HG02884 (cell line): ENCODE measurements around the gene ERC2.

Experiments
- ATAC-seq: cut with Tn5 transposase; IDR thresholded peaks from one replicate; pipeline ENCODE4 v1.9.1; 2021; ENCODE audit warnings: mild to moderate bottlenecking, moderate library complexity; ENCODE audit not compliant: unreplicated experiment

The ERC2 gene

GRCh38 chr3:55554634-55555425 is 913.4 kb downstream of the ERC2 start:
- no peak for ATAC-seq

DNA sequence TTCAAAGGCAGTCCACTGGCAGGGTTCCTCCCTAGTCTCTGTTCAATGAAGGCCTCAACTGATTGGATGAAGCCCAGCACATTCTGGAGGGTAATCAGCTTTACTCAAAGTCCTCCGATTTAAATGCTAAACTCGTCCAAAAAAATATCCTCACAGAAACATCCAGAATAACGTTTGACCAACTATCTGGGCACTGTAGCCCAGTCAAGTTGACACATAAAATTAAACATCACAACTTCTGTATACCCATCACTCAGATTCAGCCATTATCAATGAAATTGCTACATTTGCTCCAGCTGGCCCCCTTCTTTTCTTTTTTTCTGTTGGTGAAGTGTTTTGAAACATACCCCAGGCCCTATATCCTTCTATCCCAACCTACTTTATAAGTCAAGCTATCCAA is 916.6 kb downstream of the ERC2 start:
- ATAC-seq, result no peak

- no peak for ATAC-seq
These were observed 919.1 kb downstream of the ERC2 start for GRCh38 chr3:55549177-55549576.

GRCh38 chr3:55546866-55547669 is 921.2 kb downstream of the ERC2 start:
- no peak for ATAC-seq

- ATAC-seq, result no peak
These were observed 922.3 kb downstream of the ERC2 start for GRCh38 chr3:55545995-55546394.

- ATAC-seq, result no peak
These were observed 924.0 kb downstream of the ERC2 start for GRCh38 chr3:55544219-55544618.

- no peak for ATAC-seq
These were observed 925.1 kb downstream of the ERC2 start for GRCh38 chr3:55543181-55543614.

- no peak for ATAC-seq
These were observed 926.8 kb downstream of the ERC2 start for GRCh38 chr3:55541456-55541855.

DNA sequence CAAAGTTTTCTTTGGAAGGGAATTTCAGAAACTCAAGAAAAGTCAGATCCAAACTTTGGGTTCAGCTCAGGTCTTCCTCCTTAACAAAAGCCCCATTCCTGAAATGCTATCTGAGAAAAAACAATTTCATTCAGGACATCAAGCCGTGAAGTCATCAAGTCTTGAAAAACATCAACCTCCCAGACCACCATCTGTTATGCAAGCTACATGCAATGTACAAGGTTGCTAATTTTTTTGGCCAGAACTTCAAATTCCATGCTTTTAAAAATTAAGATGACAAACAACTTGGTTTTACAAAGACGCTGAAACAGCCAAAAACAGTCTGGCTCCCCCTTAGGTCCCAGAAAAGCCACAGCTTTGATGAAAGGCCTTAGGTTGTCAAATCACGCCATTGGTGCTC is 927.3 kb downstream of the ERC2 start:
- ATAC-seq, result no peak

- no peak for ATAC-seq
These were observed 927.7 kb downstream of the ERC2 start for GRCh38 chr3:55540579-55540978.

GRCh38 chr3:55538158-55538557 is 930.1 kb downstream of the ERC2 start:
- no peak for ATAC-seq

- ATAC-seq, result no peak
These were observed 930.7 kb downstream of the ERC2 start for GRCh38 chr3:55537563-55537962.

GRCh38 chr3:55537129-55537528 is 931.1 kb downstream of the ERC2 start:
- no peak for ATAC-seq

GRCh38 chr3:55534876-55535275 is 933.4 kb downstream of the ERC2 start:
- no peak for ATAC-seq

DNA sequence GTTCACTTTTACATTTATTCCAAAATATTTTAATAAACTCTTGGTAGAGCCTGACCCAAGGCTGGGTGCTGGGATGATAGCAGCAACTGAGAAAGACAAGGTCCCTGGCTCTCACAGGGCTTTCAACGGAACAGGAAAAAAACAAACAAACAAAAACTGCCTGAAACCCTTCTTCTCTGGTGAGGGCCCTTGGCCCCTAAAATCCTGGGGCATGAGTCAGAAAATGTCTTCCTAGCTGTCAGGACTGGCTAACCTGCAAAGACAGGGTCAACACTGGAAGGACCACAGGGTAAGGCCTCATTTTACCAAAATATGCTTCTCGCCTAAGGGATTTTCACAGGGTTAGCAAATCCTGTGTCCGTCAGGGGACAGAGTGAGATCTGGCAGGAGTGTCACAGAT is 935.5 kb downstream of the ERC2 start:
- no peak for ATAC-seq

GRCh38 chr3:55531321-55531720 is 936.9 kb downstream of the ERC2 start:
- no peak for ATAC-seq

DNA sequence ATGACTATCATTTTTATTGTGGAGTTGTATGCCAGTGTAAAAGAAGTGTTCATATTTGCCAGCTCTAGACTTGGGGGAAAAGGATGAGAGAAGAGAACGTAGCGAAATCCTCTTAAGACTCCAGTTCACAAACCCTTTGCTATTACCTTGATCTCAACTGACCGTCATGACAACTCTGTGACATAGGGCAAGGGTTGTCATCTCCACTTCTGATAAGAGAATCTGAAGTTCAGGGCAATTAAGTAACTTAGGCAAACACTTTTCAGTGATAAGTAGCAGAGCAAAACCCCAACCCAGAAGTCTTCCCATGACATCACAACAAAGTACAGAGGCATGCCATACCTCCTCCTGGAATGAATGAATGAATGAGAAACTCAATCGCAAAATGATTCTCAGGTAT is 940.9 kb downstream of the ERC2 start:
- ATAC-seq, result no peak

DNA sequence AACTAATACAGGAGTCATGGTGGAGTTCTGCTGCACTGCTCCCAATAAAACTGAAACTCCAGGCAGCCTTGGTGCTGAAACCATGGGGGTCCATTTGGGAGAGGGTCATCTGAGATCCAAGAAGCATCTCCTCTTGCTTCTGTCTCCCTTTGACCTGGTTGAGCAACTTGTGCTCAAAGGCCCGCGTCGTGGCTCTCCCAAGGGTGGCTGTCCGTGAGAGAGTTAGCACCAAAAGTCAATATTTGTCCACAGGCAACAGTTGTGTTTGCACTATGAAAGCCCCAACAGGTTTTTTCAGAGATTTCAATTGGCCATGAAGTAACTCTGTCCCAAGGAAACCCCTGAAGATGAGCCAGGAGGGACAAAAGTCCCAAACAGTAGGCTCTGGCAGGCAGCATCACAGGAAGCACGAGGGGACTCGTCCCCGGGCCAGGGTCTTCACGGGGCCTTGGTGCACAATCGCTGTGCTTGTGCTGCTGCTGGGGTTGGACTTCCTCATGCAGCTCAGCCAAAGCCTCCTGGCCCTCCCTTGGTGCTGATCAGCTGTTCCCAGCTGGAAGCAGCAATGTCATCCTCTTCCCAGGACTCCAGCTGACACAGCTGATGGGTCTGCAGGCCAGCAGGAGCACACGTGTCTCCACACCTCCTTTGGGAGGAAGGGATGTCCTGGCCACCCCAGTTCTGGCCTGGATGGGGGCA is 941.8 kb downstream of the ERC2 start:
- no peak for ATAC-seq

DNA sequence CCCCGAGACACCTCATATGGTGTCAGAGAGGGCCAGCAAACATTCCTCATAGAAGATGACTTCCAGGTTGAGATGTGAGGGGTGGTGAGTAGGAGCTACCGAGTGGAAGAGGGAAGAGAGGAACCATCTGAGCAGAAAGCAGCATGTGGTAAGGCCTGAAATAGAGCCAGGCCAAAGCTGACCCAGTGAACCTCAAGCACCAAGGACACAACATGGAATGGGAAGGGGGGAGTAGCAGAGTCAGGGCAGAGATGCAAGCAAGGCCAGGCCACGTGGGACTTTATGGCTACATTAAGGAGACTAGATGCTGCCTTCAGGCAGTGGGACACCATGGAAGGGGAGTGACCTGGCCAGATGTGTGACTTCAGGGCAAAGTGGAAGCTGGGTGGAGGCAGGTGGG is 942.8 kb downstream of the ERC2 start:
- ATAC-seq, result no peak

- ATAC-seq, result no peak
These were observed 943.6 kb downstream of the ERC2 start for GRCh38 chr3:55524565-55525244.

DNA sequence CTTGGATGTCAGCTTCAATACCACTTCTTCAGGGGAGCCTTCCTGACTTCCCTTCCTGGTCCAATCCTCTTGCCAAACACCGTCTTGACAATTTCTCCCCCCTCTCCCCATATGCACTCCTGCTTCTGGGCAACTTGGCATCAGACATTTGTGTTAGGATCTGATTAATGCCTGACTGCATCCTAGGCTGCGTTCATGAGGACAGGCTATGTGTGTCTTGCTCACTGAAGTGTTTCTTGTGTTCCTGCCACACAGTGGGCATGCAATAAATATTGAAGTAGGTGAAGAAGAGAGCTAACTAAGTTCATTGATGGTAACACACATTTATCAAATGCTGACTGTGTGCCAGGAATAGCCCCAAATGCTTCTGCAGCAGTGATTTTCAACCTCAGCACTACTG is 944.8 kb downstream of the ERC2 start:
- no peak for ATAC-seq
